Measurements from ENCODE around the gene SLC25A22.

The SLC25A22 gene

DNA sequence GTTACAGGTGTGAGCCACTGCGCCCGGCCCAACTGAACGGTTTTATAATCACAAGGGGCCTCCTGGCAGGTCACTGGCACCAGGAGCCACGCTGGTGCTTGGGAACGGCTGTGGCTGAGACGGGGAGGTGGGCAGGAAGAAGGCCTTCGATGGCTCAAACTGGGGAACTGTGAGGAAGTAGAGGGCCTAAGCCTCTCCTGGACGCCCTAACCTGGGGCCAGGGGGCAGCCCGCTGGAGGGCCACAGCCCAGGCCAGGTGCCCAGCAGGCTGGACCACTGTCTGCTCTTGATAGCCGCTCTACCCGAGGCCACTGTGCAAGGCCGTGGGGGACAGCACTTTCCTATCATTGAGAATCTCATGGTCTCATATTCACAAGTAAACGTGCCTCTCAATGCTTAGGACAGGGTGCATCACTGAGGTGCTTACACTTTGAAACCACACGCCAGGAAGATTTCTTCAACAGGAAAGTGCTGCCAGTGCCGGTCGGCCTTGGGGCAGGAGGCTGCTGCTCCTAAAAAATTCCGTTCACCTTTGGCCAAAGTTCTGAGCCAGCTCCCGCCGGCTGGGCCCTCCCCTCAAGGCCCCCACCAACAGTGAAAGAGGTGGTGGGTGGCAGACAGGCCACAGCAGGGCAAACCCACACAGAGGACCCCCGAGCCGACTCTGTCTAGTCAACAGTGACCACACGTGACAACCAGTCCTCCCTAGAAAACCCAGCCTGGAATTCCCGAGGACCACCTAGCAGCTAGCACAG is 28.0 kb downstream of the SLC25A22 start:
- DNase-seq, result no peak

DNA sequence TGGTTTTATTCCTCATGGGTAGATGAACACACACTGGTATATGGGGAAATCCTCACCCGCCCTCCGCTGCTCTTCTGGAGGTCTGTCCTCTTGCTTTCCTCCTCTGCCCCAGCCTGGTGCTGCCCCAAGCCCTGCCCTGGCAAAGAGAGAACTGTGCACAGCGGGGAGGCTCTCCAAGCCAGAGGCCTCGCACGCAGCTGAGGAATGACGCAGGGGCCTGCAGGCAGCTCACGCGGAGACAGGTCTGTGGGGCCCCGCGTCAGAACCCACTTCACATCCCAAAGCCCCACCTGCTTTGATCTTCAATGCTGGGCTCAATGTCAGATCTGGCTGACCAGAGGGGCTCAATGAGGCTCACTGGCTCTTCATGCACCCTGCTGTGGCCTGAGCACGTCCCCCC is 30.8 kb downstream of the SLC25A22 start:
- no peak for DNase-seq

DNA sequence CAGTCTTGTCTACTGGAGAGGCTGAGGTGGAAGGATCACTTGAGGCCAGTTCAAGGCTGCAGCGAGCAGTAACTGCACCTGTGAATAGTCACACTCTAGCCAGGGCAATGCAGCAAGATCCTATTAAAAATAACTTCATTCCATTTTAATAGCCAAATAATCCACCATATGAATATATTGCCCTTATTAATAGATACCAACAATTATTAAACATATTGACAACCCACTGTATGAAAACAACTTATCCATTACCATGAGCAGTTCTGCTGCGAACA is 31.2 kb downstream of the SLC25A22 start:
- DNase-seq, result no peak

DNA sequence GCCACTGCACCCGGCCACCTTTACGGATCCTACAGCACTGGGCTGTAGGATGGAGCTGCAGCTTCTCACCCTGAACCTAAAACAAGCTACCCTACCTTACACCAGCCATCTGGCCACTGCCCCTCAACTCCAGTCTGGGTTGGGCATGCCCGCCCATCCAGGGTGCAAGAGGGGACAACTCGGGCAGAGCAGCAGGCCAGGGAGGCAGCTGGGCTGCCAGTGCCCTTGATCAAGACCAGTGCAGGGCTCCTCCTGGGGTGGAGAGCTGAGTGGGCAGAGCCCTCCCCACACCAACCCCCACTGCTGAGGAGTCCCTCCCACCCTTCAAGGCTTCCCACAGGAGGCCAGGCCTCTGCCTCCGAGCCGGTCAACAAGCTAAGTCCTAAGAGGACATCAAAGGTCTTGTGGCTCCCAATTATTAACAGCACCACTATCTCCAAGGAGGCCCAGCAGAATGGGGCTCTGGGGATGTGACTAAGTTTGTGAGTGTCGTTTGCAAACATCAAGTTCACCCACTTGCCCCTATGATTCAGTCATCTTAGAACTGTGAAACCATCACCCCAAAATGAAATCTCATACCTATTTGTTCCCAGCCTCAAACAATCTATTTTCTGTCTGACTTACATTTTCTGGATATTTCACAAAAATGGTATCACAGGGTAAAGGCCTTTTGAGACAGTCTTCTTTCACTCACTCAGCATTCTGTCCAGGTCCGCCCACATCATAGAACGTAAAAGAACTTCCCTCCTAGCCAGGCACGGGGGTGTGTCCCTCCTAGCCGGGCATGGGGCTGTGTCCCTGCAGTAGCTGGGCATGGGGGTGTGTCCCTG is 31.8 kb downstream of the SLC25A22 start:
- no peak for DNase-seq

DNA sequence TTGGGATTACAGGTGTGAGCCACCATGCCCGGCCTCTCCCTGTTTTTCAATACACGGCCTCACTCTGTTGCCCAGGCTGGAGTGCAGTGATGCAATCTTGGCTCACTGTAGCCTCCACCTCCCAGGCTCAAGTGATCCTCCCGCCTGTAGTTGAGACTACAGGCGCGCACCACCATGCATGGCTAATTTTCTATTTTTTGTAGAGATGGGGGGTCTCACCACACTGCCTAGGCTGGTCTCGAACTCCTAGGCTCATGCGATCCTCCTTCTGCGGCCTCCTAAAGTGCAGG is 32.3 kb downstream of the SLC25A22 start:
- no peak for DNase-seq

DNA sequence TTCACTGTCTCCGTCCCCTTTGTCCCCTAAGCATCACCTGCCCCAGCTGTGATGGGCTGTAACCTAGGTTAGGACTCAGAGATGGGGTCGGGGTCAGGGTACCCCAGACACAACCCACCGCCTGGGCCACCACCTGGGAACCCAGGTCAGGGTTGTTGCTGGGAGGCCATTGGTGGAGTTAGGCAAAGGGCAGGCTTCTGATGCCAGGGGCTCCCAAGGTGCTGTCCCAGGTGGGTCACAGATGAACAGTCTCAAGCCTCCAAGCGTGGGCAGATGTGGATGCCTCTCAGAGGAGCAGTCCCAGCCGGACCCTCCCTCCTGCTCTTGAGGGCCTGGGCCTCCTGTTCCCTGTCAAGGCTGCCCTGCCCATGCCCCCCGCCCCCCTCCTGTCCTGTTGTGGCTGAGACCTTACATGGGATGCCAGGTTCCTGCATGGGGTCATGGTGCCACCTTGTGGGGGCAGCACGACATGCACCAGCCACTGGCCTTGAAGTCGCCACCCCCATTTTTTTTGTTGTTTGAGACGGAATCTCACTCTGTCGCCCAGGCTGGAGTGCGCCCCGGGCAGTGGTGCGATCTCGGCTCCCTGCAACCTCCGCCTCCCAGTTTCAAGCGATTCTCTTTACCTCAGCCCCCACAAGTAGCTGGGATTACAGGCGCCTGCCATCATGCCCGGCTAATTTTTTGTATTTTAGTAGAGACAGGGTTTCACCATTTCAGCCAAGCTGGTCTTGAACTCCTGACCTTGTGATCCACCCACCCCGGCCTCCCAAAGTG is 32.9 kb downstream of the SLC25A22 start:
- DNase-seq, result peak; percentile 76

DNA sequence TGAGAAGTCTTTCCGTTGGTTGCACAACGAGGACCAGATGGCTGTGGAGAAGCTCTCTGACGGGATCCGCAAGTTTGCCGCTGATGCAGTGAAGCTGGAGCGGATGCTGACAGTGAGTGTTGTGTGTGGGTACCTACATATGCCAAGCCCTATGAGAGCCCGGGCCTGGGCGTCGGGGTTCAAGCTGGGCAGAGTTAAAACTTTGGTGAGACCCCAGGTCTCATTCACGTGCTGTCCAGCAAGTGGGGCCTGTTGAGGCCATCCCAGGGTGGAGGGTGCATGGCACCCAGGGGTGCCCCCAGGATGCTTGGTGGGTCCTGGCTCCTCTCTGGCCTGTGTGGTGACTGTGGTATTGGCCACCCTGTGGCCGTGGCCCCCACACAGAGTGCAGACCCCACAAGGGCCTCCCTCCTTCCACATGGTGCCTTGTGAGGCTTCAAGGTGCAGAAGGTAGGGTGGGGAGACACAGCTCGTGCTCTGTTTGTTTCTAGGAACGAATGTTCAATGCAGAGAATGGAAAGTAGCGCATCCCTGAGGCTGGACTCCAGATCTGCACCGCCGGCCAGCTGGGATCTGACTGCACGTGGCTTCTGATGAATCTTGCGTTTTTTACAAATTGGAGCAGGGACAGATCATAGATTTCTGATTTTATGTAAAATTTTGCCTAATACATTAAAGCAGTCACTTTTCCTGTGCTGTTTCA is 33.6 kb downstream of the SLC25A22 start:
- DNase-seq, result no peak

DNA sequence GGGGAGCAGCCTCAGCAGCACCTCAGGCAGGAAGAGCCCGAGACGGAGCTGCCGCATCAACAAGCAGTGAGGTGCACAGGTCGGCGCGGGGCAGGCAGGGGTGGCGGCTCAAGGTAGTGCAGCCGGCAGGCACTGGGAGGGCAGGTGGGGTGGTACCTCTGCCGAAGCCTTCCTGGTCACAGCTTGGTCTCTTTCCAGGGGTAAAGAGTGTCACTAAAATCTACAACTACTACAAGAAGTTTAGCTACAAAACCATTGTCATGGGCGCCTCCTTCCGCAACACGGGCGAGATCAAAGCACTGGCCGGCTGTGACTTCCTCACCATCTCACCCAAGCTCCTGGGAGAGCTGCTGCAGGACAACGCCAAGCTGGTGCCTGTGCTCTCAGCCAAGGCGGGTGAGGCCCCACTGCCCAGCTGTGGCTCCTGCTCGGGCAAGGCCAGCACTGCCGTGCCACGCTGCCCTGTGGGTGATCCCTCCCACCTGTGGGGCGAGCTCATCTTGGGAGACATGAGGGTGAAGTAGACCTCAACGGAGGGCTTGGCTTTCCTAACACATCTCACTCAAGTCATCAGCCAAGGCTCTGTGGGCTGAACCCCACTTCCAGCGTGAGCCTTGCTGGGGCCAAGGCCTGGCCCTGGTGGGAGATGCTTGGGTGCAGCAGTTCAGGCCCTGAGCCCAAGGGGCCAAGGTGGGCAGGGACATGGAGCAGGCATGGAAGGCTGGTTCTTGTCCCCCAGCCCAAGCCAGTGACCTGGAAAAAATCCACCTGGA is 34.3 kb downstream of the SLC25A22 start:
- no peak for DNase-seq

DNA sequence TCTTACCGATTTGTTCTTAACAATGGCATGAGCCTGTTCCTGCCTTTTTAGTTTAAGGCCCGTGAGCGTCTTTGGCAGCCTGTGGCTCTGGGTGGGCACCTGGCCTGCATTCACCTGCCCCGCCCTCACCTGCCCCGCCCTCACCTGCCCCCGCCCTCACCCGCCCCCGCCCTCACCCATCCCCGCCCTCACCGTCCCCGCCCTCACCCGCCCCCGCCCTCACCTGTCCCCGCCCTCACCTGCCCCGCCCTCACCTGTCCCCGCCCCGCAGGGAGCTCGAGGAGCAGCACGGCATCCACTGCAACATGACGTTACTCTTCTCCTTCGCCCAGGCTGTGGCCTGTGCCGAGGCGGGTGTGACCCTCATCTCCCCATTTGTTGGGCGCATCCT is 35.0 kb downstream of the SLC25A22 start:
- DNase-seq, result no peak

DNA sequence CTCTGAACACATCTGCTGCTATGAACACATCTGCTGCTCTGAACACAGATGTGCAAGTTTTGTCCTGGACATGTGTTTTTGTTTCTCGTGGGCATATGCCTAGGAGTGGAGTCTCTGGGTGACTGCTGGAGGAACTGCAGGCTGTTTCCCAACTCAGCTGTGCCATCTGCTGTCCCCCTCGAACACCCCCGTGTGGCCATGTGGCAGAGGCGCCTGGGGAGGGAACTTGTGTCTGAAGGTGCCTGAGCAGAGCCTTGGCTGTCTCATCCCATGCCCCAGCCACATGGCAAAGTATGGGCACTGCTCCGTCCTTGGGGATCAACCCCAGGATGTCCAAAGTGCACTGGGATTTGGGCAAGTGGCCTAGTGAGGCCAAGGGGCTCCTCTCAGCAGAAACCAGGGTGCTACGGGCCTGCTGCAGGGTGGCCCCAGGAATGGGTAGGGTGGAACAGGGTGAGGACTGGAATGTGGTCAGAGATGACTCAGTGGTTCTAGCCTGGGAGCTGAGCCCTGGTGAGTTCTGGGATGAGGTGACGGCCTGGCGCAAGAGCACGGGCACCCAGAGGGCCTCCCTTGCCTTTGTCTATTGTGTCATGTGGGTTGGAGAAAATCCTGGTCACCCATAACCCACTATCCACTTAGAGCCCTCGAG is 35.5 kb downstream of the SLC25A22 start:
- DNase-seq, result no peak

DNA sequence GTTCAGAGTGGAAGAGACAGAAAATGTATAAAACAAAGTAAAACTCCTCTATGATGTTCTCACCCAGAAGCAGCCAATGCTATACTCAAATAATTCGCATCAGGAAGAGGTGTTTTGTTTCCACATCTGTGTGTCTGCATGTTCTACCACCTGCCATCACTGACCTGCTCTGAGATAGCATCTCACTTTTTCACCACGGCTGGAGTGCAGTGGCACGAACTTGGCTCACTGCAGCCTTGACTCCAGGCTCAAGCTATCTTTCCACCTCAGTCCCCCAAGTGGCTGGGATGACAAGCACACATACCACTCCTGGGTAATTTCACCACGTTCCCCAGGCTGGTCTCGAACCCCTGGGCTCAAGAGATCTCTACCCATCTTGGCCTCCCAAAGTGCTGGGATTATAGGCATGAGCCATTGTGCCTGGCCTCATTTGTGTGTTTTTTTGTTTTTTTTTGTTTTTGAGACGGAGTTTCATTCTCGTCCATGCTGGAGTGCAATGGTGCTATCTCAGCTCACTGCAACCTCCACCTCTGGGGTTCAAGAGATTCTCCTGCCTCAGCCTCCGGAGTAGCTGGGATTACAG is 36.5 kb downstream of the SLC25A22 start:
- DNase-seq, result no peak

DNA sequence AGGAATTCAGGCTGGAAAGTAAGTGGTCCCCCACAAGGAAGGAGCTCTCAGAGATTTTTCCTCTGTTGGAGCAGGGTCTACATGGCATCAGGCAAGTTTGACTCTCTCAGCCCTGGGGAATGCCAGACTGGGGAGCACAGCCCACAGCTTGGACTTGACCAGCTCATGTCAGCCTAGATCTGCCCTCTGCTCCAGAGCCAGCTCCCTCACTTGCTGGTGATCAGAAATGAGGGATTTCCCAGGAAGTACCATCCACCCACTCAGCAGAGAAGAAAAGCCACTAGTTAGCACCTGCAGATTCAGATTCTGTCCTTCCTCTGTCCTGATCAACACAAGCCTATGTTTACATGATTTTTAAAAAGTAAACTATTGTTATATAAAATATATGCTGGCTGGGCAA is 37.8 kb downstream of the SLC25A22 start:
- no peak for DNase-seq

DNA sequence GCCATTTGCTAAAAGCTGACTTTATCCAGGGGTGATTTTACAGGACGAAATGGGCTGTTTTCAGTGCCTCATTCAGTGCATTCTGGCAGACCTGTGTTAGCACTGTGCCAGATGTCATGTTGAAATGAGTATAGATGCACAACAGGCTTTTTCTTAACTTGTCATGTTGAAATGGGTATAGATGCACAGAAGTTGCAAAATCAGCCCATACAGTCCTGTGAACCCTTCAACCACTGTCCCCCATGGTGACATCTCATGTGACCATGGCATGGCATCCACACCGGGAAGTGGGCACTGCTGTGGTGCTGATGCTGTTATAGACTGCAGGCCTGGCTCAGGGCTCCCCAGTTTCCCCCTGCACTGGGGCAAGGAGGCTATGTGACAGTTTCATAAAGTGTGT is 48.4 kb downstream of the SLC25A22 start:
- DNase-seq, result no peak

DNA sequence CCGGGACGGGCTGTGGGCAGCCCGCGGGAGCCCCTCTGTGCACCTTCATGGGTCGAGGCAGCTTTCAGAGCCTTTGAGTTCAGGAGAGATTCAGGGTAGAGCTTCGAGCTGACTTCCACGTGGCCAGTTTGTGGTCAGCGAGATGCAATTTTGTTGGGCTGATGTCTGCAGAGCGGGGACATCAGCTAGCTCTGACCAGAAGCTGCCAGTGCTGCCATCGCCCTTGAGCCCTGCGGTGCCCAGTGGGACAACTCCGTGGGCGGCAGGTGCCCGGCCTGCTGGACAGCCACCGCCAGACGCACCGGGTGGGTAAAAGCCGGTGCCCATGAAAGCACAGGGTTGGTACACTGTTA is 50.1 kb downstream of the SLC25A22 start:
- DNase-seq, result no peak

DNA sequence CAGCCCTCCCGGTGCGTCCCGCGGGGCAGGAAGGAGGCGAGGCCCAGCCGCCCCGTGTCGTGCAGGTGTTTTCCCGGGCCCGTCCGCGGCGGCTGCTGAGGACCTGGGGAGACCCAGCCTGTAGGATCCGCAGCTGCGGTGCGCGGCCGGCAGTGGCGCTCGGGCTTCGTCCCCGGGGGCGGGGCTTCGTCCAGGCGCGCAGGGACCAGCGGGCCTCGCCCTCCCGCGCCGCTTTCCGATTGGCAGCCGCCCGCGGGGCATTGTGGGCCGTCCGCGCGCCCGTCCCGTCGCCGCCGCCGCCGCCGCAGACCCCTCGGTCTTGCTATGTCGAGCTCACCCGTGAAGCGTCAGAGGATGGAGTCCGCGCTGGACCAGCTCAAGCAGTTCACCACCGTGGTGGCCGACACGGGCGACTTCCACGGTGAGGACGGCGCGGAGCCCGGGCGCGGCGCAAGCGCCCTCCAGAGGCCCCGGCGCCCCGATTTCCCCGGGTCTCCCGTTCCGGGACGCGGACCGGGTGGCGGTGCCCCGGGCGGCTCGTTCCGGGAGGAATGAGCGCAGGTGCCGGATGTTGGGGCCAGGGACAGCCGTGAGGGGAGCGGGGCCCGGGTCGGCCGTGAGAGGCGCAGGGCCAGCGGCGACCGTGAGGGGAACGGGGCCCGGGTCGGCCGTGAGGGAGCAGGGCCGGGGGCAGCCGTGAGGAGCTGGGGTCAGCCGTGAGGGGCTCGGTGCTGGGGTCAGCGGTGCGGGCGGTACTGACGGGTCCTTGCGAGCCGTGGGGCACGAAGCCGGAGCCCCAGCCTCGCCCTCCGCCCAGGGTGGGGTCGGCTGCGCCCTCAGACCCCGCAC is 50.7 kb downstream of the SLC25A22 start, which contains the start of gene TALDO1:
Gene TALDO1, plus strand, starts transcription at position 307 of the 849 bp plus-strand sequence. Its CDS starts 18 bp downstream, at position 325.
- DNase-seq, result peak; percentile 87

DNA sequence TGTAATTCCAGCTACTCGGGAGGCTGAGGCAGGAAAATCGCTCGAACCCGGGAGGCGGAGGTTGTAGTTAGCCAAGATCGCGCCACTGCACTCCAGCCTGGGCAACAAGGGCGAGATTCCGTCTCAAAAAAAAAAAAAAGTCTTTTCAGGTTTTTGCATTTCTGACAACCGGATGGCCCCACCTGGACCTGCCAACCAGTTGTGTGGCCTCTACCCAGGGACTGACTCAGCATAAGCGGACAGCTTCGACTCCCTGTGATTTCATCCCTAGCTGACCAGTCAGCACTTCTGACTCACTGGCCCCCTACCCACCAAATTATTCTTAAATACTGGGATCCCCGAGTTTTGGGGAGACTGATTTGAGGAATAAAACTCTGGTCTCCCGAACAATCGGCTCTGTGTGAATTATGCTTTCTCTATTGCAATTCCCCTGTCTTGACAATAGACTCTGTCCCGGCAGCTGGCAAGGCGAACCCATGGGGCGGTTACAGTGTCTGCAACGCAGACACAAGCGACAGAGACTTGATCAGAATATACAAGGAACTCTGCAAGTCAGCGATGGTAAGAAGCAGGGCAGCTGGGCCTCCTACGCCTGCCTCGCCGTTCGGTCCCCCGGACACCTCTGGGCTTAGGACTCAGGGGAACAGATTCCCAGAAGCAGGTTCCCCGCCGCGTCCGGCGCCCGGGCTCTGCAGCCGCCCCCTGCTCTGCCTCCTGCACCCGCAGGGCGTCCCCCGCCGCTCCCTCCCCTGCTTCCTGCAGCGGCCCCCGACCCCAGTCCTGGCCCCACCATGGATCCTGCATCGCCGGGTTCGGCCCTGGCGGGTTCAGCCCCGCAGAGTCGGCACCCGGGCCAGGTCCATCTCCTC is 51.6 kb downstream of the SLC25A22 start:
- no peak for DNase-seq

DNA sequence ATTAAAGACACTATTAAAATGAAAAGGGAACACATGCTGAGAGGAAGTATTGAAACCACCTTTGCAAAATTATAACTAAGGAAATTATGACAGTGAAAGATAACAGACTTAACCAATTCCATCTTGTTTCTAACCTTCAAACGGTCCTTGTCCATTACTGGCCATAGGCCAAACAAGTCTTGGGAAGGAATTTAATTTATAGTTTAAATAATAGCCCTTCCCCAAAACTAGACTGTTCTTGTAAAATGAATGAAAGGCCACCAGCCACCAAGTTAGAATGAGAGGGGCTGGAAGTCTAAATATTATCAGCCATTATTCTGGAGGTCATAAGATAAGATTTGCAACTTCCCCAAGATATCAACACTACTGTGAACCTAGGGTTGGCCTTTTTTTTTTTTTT is 52.7 kb downstream of the SLC25A22 start:
- no peak for DNase-seq

DNA sequence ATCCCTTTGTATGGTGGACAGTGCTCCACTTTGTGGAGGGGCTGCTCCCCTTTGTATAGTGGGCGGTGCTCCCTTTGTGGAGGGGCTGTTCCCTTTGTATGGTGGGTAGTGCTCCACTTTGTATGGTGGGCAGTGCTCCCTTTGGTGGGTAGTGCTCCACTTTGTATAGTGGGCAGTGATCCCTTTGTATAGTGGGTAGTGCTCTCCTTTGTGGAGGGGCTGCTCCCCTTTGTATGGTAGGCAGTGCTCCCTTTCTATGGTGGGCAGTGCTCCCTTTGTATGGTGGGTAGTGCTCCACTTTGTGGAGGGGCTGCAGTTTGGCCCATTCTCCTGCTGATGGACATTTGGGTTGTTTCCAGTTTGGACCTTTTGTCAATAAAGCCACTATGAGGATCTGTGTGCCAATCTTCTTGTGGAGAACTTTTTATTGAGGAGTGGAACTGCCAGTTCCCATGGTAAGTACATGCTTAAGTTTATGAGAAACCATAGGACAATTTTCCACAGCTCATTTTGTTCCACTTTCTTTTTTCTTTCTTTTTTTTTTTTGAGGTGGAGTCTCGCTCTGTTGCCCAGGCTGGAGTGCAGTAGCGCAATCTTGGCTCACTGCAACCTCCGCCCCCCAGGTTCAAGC is 55.4 kb downstream of the SLC25A22 start:
- DNase-seq, result no peak

DNA sequence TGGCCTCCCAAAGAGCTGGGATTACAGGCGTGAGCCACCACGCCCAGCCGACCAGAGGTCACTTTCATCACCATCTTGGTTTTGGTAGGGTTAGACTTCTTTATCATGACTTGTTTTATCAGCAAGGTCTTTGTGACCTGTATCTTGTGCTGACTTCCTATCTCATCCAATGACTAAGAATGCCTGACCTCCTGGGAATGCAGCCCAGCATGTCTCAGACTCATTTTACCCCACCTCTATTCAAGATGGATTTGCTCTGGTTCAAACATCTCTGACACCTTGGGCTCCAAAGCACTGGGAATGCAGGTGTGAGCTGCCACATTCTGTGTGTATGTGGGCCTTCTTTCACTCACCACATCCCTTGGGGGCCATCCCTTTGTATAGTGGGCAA is 55.9 kb downstream of the SLC25A22 start:
- no peak for DNase-seq
